Fibroblast of skin of abdomen (primary cell): Measurements from ENCODE around the gene G0S2.

ENCODE experiments used
- DNase-seq: peaks from one replicate; pipeline ENCODE4 v3.0.0-alpha.2; 2013

G0S2 gene

DNA sequence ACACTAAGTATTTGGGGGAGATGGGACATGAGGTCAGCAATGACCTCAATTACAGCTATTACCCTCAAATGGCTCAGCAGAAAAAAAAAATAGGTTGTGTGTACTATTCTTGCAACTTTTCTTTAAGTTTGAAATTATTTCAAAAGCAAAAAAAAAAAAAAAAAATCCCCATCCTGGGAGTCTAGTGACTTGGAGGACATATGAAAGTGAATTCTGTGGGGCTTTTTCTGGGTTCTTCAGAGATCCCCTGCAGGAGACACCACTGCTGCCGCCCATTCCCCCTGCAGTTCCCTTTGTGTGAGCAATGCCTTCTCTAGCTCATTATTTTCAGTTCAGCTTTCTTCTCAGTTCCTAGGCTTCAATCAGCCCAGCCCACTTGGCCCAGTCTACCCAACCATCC lies 46.1 kb downstream of the G0S2 start:
- no peak for DNase-seq

DNA sequence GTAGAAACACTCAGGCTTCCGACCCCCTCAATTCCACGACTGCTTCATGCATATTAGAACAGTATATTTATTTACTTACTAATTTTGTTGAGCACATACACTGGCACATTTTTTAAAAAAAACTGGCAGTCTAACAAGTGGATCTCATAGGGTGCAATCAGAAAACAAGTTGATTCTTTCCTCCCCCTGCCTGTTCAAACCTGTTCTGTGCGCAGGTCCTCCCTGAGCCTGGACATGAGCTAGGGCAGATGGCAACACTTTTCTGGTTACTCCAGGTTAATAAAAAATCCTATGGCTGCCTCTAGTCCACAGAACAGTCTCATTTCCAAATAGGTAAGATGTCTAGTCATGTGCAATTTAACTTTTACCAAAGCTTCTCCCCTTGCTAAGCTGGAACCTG lies 48.1 kb downstream of the G0S2 start:
- no peak for DNase-seq

GRCh38 chr1:209723756-209724693 lies 48.8 kb downstream of the G0S2 start:
- no peak for DNase-seq
